Measurements from ENCODE around the gene PLXNB2.

Gene PLXNB2

DNA sequence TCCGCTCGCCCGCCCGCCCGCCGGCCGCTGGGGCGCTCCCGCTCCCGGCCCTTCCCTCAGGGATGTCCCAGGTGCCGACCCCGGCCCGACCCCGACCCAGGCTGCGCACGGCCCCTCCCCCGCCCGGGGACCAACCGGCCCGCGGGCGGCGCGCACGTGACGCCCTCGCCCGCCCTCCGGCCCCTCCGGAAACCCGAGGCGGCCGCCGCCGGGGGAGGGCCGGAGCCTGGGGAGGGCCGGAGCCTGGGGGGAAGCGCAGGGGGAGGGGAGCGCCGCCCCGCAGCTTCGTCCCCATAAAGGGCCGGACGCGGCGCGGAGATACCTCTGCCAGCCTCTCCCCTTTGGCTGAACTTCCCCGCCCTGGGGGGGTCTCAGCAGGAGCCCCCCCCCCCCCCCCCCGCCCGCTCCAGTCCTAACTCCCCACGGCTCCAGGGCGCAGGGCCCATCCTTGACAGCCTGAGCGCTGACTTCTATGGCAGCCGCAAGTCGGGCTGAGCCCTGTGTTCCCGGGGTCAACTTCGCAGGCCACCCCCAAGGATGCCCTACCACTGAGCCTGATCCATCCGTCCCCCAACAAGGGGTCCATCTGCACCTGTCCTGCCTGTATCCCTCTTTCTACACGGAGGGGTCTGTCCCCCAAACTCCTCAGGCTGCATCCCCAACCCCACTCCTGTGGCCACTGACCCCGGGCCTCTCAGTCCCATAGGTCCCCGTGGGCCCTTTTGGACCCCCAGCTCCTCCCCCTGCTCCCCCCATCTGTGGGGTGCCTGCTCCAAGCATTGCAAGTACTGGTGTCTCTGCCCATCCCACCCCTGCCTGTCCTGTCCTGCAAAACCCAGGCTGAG, 45.6 kb downstream of the PLXNB2 start, which contains the start of gene MAPK12:
Gene MAPK12 (minus strand): TSS at position 69 of the 845 bp plus-strand sequence. CDS start 174 bp downstream, outside the sequence.
- DNase-seq, result peak; percentile 22

DNA sequence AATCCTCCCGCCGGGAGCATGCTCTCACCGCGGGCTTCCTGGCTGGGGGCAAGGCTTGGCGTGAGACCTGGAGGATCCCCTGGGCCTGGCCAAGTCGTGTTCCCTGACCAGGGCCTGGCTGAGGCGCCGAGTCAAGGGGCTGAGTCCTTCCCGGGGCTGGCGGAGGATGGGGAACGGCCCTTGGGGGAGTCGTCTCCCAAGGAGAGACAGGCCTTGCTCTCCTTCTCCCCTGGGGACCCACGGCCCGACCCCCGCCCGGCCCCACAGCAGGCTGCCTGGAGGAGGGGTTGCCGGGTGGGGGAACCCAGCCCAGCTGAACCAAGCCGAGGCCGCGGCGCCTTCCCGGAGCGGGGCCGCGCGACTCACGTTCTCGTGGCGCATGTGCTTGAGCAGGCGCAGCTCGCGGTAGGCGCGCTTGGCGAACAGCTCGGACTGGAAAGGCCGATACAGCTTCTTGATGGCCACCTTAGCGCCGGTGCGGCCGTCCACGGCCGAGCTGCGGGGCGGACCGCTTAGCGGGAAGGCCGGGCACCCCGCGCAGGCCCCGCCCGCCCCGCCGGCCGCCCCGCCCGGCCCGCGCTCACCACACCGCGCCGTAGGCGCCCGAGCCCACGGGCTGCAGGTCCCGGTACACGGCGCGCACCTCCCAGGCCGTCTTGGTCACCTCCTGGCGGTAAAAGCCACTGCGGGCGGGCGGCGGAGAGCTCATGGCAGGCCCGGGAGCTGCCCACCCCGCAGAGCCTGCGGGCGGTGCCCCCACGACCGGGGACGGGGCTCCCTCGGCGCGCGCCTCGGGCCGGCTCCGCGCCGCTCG, 46.4 kb downstream of the PLXNB2 start:
- peak; percentile 63 for DNase-seq

DNA sequence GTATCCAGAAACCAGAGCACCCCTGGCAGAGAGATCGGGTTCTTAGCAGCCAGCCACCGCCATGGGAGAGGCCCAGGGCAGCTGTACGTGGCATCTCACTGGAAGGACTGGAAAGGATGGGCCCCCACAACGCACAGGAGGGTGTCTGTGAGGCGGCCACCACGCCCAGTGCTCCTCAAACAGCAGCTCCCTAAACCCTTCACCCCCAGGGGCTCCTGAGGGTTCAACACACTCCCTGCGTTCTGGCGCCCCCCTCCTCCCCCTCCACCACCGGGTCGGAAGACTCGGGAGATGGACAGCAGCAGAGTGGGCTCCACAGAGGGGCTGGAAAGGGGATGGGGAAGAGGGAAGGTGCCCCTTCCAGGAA, 47.0 kb downstream of the PLXNB2 start:
- DNase-seq, result no peak

DNA sequence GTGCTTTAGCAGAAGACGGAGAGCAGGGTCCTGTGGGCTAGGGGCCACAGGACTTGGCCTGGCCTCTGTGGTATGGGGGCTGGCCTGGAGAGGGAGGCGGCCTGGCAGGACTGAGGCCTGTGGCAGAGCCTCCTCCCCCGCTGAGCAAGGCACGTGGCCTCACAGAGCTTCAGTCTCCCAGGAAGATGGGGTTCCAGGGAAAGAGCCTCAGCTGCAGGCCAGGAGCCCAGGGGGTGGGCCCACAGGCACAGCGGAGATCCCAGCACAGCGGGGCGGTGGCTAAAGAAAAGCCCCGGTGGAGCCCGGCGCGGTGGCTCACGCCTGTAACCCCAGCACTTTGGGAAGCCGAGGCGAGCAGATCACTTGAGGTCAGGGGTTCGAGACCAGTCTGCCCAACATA, 48.1 kb downstream of the PLXNB2 start:
- no peak for DNase-seq

DNA sequence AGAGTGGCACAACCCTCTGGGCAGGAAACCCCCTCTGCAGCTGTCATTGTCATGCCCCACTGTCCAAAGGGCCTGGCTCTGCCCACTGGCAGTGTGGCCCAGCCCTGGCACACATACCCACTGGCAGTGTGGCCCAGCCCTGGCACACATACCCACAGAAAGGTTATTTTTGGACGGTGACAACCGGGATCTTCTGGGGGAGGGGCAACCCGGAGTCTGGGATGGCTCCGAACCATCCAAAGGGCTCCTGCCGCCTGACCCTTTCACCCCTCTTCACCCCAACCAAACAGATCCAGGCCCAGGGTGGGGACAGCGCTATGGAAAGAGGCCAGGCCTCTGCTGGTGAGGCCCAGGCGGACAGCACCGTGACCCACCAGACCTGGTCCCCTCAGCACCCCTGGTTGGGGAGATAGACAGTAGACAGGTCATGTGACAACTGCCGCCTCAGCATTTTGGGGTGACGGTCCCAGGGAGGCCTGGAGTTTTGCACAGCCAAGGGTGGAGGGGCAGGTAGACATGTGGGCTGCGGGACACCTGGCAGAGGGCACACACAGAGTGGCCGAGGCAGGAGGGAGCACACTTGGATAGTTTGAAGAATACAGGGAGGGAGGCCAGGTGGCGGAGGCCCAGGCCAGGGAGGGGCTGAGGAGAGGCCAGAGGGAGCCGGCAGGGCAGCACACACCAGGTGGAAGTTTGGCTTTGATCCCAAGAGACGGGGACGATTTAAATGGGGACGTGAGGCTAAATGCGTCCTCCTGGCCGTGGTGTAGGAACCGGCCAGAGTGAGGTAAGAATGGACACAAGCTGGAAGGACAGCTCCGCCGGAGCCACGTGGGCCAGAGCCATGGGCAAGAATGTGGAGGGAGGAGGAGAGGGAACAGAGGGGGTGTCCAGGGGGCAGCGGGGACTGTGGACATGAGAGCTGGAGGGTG, 48.8 kb downstream of the PLXNB2 start:
- no peak for DNase-seq

DNA sequence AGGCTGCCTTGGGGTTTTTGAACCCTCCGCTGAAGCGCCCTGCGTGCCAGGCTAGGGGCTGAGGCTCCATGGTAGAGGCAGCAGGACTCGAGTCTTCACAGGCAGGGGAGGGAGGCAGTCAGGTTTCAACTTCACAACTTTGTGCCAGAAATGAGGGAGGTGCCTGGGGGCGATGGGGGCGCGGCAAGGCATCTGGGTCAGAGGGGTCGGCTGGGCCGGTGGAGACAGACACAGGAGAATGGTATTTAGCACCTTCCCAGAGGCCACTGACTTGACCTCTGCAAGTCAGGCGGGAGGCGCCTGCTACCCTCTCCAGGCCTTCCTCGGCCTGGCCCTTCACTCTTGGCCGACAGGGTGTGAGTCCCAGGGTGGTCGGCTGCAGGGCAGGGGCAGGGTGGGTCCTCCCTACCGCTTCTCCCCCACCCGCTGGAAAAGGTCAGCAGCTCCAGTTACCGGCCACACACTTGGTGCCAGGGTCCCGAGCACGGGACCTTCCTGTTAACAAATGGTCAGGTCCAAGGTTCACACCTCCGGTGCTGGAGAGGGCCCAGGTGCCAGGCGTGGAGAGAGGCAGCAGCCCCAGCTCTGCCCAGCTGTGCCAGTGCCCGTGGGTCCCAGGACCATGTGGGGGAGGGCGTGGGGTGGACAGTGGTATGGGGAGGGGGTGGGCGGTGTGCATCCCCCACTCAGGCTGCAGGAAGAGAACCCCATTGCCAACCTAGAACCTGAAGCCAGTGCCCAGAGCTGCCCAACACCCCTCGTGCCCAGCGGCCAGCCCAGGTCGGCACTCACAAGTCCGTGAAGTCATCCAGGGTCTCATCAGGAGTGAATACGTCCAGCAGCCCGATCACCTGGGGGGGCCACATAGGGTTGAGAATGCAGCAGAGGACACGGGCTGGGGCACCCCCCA, 49.7 kb downstream of the PLXNB2 start:
- no peak for DNase-seq

DNA sequence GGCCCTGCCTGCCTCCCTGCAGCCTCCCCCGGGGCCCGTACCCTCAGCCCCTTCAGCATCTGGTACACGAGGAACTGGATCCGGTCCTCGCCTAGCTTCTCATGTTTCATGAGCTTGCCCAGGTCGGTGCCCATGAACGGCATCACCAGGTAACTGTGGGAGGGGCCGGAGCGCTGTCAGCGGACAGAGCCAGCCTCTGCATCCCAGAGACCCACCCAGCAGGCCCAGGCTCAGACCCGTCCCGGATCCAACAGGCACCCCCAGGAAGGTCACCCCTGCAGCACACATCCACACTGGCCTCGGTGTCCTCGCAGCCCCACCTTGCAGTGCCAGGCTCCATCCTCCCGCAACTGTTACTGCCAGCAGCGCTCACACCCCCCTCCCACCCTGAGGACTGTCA, 50.4 kb downstream of the PLXNB2 start:
- DNase-seq, result peak; percentile 69

DNA sequence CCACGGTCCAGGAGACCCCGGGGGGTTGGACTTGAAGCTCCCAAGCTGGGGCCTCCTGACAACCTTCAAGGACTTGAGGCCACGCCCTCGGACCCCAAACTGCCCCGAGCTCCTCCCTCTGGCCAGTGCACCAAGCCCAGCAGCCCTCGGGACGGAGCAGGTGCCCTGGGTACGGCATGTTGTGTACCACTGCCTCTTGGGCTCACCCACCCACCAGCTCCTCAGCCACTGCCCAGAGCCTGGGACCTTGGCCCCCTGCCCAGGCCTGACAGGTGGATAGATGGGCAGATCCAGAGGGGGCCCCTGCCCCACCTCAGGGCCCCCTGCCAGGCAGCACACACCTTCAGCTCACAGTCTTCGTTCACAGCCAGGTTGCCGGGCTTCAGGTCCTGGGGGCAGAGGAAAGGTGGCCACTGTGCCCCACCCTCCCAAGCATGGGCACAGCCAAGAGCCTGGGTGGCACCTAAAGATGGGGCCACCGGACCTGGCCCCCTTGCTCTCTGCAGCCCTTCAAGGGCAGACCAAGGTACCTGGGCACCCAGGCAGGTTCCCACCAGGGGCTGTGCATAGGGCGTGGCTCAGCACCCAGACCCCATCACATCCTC, 51.1 kb downstream of the PLXNB2 start:
- no peak for DNase-seq

DNA sequence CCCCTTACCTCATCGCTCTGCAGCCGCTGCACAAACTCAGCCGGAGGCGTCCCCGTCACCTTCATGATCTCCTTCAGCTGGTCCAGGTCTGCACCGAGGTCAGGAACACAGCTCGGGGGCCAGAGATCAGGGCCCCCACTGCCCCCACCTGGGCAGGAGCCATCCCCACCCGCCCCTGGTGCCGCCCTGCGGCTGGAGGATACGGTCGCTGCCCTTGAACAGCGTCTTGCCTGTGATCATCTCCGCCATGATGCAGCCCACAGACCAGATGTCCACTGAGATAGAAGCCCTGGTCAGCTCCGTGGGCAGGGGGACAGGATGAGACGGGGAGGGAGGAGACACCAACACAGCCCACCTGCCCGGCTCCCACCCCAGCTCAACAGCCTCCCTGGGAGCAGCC, 51.8 kb downstream of the PLXNB2 start:
- DNase-seq, result no peak

DNA sequence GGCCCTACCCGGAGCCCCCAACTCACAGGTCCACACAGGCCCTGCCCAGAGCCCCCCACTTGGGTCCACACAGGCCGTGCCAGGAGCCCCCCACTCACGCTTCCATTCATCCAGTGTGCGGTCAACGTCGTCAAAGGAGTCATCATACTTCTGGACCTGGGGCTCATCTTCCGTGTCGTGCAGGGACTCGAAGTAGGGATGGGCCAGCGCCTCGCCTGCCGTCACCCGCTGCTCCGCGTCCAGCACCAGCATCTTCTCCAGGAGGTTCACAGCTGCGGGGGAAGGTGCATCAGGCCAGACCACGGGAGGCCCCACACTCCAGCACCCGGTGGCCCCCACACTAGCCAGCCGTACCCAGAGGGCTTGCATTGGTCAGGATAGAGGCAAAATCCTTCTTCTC, 52.3 kb downstream of the PLXNB2 start:
- no peak for DNase-seq

DNA sequence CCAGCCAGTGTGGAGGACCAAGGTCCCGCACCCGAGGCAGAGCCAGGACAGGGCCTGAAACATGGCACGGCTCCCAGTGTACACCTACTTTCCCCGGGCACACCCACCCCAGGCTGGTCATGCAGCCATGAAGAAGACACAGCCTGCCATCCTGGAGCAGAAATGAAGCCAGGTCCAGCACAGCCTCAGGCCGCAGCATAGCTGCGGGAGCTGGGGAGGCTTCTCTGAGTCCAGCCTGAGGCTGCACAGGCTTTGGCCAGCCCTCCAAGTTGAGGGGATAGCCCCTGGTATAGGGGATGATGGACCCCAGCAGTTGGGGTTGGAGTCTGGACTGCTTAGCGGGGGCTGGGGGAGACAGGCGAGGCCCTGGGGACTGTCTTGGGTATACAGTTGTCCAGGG, 53.5 kb downstream of the PLXNB2 start:
- no peak for DNase-seq

DNA sequence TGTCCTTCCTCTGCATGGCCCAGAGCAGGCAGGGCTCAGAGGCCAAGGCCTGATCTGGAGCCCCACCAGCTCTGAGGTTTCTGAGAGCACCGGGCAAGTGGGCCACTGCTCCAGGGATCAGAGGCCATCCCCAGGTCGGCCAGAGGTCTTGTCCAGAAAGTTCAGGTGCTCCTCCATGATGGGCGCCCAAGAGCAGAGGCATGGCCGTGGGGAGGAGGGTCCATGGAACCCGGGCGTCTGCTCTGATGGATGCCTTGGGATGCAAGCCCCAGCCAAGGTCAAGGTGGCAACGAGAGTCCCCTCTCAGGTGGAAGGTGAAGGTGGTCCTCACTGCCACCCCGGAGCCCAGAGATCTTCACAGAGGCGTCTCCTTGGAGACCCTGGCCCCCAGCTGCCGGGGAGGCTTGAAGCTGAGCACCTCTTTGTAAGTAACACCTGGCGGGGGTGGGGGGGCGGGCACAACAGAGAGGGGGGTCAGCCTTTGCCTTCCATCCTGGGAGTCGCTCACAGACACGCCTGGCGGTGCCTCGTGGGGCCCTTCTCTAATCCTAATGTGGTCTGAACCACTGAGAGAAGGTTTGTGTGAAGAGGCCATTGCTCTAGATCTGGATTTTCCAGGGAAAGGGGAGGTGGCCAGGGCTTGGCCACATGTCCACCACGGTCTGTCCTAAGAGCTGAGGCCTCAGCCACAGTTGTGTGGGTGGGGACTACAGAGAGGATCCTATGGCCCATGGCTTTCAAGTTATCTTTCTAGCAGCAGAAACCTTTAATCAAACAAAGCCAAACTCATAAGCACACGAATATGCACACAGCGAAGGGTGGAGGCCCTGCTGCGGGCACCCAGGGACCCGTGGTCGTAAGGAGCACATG, 54.2 kb downstream of the PLXNB2 start:
- no peak for DNase-seq

DNA sequence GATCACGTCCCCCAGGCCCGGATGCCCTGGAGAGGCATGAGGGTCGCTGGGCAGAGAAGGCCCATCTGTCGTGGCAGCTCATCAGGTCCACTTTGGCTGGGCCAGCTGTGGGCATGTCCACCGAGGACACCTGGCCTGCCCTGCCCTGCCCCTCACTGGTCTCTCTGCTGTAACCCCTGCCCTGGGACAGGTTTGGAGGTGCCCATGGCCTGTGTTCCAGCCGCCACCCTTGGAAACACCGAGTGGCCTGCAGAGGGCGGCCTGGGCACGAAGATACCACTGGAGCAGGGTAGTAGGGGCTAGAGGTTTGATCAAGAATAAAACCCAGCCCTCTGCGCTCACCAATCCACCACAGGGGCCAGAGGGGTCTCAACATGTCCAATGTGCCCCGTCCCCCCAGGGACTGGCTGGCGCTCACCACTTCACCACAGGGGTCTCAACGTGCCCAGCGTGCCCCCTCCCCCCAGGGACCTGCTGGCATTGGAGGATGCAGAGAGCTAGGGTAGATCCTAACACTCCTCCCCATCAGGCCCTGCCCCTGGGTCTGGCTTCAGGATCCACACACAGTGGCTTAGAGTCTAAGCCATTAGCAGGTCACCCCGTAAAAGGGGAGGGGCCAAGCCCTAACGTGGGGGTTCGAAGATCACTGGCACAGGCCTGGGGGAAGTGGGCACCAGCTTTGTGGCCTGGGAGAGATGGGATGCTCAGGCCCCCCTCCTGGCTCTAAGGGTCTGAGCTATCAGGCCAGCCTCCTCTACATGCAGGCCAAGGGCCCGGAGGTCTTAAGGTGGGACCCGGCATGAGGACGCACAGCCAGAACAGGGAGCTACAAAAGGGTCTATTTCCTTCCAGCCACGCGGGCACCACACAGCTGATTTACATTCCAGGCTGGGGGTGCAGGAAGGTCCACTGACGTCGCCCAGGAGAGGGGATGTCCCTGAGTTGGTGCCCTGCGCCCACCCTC, 55.1 kb downstream of the PLXNB2 start:
- peak; percentile 22 for DNase-seq

DNA sequence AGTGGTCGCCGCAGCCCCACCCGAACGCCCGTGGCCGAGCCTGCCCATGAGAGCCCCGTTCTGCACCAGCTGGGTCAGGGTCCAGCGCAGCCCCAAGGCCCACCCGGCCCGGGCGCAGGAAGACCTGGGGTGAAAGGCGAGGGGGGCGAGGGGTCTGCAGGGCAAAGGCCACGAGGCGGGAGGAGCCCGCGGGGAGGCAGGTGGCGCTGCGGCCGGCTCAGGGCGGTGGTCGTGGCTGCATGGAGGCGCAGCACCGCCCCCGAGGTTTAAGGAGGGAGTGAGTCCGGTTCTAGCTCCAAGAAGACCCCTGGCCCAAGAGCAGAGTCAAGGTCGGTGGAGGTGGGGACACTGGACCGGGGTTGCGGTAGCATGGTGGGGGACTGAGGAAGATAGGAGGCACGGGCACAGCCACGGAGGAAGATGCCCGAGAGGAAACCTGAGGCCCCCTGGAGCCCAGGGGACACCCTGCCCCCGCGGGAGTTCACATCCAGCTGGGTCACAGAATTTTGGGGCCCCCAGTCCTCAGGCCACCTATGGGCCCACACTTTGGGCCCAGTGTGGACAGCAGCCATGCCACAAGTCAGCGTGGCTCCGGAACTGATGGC, 55.9 kb downstream of the PLXNB2 start:
- DNase-seq, result no peak

DNA sequence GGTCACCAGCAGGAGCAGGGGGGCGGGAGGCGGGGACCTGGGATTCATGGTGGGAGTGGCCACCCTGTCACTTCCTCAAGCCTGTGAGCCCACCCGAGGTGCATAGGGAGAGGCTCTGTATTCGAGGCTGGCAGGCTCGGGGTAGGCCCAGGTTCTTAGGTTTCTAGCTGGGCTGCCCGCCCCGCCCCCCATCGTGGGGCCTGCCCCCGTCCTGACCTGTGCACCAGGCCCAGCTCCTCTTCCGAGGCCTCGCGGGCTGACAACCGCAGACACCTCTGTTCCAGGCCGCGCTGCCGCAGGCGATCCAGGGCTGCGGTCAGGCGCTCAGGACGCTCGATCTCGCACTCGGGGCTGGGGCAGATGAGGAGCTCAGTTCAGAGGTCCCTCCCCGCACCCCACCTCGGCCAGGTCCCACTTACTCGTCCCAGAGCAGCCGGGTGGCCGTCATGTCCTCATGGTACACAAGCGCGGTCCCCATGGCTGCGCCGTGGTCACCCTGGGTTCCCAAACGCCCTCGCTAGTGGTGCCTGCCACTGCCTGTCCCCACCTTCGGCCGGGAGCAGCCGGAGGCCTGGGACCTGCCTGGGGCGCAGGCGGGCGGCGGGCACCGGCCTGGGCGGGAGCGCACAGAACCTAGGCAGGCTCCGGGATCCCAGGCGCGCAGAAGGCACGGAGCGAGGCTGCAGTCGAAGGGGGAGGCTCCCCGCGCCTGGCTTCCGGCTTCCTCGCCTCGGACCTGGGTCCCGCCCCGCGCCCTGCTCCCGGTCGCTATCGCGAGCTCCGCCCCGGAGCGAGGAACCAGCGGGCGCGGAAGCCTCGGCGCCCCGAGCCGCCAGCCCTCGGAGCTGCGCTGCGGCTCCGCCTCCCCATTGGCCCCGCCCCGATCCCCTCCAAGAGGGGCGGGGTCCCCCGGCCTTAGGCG, 56.6 kb downstream of the PLXNB2 start, which contains the start of gene HDAC10:
Gene HDAC10 (minus strand): TSS at position 711 of the 922 bp plus-strand sequence. CDS start 233 bp downstream, at position 478.
- DNase-seq, result peak; percentile 75

DNA sequence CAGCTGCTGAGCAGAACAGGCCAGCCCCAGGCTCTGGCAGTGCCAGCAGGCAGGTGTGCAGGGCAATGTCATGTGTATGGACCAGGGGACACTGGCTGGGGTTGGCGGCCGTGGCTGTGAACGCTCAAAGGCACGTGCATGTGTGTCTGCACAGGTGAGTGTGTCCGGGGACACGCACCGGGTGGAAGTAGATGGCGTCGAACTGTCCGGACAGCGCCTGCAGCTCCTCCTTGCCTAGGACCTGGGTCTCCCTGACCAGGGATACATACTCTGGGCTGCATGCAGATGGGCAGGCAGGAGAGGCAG, 57.2 kb downstream of the PLXNB2 start:
- DNase-seq, result no peak

All from NCI-H2171 treated with DMSO at 0.1 percent for 48 hours (cell line).